ENCODE measurements around the gene STX16.

The STX16 gene

DNA sequence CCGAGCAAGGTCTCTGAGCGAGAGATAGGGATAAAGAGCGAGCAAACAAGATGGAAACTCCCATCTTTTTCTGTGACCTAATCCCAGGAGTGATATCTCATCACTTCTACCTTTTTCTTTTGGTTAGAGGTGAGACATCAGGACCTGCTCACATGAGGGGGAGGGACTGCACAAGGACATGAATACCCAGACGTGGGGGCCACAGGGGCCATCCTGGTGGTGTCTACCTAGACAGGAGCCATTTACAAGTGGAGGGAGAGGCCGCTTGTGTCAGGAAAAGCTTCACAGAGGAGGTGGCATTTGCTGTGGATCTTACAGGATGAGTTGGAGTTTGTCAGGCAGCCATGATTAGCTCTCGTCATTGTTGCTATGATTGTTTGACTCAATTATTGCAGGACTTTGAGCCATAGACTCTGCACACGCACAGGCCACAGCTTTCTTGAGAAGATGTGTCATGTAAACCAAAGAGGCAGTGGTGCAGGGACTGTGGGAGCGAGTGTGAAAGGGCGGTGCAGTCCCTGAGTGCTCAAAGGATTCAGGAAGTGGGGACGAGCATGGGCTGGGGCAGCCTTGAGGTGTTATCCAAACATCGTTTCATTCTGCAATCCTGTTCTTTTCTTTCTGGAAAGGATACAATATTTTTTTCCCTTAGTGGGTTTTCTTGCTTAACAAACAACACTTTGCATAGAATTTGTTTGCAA, 49.2 kb downstream of the STX16 start:
- no peak for DNase-seq

- no peak for DNase-seq
These were observed 49.7 kb downstream of the STX16 start for GRCh38 chr20:58700823-58701222.

GRCh38 chr20:58701431-58702160, 50.5 kb downstream of the STX16 start:
- no peak for DNase-seq

GRCh38 chr20:58702161-58702510, 51.1 kb downstream of the STX16 start:
- DNase-seq, result no peak

DNA sequence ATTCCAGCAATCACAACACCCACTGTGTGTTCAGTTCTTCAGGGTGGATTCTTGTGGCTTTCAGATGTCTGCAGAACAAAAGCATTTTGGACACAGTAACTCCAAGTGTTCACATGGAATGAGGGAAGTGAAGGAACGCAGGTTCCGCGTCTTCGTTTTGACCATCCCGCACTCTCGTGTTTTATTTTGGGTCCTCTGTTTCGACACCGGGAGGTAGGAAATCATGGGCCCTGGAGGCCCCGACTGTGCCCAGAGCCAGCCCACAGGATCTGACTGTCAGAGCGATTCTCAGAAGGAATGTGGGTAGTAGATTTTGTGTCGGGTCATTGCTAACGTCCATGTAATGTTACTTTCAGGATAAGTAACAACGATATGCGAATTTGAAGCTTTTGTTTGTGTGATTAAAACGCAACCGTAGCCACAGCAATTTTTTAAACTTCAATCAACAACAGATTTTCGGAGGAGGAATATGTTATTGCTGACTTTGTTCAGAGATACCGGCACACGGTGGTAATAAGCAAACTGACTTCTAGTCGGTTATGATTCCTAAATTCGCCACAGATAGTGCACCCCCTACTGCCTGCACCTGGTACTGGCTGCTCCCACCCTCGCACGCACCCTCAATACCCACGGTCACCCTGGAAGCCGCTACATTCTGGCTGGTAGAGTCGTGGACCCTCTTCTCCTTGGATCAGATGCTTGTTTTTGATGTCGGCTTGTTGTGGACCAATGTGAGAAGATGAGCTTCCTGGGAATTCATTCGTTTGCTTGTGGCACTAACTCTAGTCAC, 52.0 kb downstream of the STX16 start:
- DNase-seq, result no peak

DNA sequence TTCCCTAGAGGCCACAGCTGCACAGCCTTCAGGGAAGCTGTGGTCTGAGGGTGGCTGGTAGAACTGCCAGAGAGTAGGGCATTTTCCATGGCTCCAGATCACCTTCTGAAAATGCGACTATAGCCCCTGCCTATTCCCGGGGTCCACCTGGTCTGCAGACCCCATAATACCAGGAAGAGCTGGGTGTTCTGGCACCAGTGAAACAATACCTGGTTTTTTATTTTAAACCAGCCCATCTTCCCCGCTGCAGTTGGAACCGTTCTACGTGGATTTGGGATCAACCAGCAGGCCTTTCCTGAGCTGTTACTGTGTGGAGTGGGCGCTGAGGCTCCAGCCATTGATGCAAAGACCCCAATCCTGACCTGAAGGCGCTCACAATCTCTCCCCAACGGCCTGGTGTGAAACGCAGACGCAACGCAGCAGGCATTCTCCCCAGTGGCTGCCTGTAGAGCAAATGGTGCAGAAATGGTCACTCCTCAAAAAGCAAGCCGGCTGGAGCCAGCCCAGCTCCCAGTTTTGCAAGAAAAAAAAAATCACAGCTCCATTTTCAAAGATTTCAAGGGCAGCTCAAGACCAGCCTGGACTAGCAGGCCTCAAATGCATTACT, 52.8 kb downstream of the STX16 start:
- DNase-seq, result no peak

DNA sequence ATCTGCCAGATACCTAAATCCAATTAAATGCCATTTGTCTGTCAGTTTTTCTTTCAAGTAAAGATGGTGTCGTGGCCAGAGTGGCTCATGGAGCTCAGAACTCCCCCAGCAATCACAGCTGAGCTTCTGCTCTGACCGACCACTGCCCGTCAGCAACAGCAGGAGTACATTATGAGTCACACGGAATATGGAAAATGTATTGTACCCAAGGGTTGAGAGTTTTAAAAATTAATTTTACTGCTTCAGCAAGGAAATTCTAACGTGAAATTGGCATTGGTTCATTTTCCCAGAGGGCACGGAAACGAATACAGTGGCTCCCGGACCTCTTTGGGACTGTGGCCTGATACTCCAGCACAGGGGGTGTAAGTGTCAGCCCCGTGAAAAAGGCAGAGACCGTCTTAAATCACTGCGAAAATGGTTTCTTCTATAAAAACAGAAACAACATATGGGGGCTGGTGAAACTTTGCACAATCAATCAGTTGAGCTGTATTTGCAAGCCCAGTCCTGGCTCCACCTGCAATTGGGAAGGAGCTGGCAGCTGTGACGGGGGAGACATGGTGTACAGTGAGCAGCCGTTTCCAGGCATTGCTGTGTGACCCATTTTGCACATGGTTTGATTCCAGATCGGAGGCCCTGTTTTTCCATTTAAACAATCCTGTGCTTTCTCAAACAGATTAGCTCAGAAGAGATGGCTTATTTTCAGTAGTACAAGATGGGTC, 54.3 kb downstream of the STX16 start:
- no peak for DNase-seq

DNA sequence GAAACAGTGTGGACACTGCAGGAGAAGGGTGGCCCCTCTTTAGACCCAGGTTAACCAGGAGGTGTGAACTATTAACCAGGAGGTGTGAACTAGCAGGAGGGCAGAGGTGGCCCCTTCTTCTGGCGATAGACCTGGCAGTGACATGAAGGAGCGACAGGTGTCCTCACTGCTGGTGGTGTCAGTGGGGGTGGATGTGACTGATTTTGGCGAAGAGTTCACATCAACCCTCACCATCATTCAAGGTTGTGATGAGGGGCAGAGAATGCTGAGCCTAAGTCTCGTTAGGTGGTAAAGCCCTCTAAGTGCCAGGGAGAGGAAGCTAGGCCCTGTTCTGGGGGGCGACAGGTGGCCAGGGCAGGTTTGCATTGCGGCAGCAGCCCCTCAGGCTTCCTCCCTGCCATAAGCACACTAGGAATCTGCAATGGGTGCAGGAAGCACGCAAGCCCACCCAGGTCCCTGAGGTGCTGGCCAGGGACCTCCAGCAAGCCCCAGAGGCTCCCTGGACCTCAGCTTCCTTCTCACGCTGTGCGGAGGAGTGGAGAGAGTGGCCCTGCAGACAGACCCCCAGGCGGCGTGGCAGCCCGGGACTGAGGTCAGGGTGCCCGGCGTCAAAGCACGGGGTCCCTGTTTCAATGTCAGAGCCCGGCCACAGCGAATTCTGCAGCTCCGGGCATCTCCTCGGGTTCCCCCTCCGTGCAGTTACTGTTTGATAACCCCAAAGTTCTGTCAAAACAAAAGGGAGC, 55.2 kb downstream of the STX16 start:
- DNase-seq, result no peak

- DNase-seq, result no peak
These were observed 56.0 kb downstream of the STX16 start for GRCh38 chr20:58706975-58707681.

GRCh38 chr20:58707770-58708169, 56.7 kb downstream of the STX16 start:
- DNase-seq, result no peak

- DNase-seq, result no peak
These were observed 57.3 kb downstream of the STX16 start for GRCh38 chr20:58708246-58708931.

DNA sequence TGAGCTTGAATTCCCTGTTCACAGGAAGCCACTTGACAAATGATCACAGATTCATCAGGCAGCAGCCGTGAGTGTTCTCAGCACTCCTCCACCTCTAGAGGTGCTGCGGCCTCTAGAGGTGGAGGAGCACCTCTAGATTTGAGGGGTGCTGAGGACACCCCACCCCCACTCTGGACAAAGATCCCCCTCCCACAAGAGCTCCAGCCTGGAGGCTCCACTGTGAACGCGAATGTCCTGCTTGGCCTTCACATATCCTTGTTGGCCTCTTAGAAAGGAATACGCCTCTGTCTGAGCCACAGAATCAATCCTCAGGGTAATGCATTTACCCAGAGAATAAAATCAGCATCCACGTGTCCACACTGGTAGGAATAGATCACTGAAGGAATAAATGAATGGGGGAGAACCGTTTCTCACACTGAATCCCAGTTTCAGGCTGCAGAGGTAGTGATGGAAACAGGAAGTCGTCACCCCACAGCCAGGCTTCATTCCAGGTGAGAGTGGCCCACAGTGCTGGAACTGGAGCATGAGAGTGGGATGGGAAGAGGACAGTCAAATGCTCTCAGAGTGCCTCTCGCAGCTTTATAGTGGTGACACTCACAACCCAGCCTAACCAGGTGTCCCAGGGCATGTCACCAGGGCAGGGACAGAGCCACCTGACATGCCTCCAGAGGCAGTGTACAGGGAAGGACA, 58.1 kb downstream of the STX16 start:
- DNase-seq, result no peak

- DNase-seq, result no peak
These were observed 58.6 kb downstream of the STX16 start for GRCh38 chr20:58709703-58710039.

- no peak for DNase-seq
These were observed 59.6 kb downstream of the STX16 start for GRCh38 chr20:58710481-58711265.

GRCh38 chr20:58711266-58712051, 60.4 kb downstream of the STX16 start:
- DNase-seq, result no peak

GRCh38 chr20:58712151-58712791, 61.2 kb downstream of the STX16 start:
- DNase-seq, result no peak

DNA sequence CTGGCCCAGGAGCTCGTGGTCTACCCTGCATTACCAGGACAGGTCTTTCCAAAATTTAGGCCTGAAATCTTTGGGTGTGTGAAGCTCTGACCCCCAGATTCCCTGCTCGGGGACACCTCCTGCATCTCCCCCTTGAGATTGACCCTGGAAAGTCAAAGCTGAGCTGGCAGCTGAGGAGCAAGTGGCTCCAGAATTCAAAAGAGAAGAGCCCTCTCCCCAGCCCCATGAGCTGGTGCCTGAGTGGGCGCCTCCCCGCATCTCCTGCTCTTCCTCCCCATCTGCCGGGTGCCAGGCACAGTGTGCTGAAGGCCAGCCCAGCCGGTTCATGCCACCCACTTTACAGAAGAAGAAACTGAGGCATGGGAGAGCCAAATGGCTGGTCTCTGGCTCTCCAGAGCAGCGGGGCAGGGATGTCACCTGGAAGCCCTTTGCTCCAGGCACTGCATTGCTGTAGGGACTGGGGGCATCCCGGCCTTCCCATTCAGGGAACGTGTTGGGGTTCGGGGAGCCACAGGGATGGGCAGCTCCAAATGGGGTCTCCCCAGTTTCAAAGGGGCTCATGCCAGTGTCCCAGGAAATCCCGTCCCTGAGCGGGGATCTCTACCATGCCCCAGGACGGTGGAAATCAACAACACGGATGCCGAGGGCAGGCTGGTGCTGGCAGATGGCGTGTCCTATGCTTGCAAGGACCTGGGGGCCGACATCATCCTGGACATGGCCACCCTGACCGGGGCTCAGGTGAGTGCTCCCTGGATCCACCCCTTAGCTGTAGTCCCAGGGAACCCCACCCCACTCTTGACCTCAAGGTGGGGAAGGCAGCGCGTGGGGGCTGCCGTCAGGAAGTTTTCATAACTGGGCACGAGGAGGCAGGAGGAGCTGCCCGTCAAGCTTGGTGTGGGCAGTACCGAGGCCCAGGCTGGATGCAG, 62.0 kb downstream of the STX16 start:
- no peak for DNase-seq
